Suprapubic skin (tissue), 4 donors: ENCODE measurements around the gene GPAM.

Experiments used
- CTCF ChIP-seq, 2 donors: fragments of 200-600 bp in 1 of 2; fragments of 450-650 bp in 1 of 2; sonication (generic) in 1 of 2; IDR thresholded peaks; one replicate each; pipeline ENCODE4 v1.5.1; 2016 to 2019; ENCODE audit warnings: antibody characterized with exemption in 2 of 2, mild to moderate bottlenecking in 1 of 2, moderate library complexity in 1 of 2
- EP300 ChIP-seq: sonication (generic); formaldehyde crosslinking; IDR thresholded peaks from one replicate; pipeline ENCODE4 v1.6.1; 2017; ENCODE audit warnings: antibody characterized with exemption
- POLR2A ChIP-seq, 2 donors: fragments of 450-650 bp; IDR thresholded peaks; one replicate each; pipeline ENCODE4 v1.6.1; 2017; ENCODE audit warnings: antibody characterized with exemption in 2 of 2, mild to moderate bottlenecking in 2 of 2, moderate library complexity in 2 of 2
- POLR2AphosphoS5 ChIP-seq, 3 donors: sonication (generic); formaldehyde crosslinking; IDR thresholded peaks; one replicate each; pipeline ENCODE4 v1.6.1; 2017; ENCODE audit warnings: antibody characterized with exemption in 3 of 3

DNA sequence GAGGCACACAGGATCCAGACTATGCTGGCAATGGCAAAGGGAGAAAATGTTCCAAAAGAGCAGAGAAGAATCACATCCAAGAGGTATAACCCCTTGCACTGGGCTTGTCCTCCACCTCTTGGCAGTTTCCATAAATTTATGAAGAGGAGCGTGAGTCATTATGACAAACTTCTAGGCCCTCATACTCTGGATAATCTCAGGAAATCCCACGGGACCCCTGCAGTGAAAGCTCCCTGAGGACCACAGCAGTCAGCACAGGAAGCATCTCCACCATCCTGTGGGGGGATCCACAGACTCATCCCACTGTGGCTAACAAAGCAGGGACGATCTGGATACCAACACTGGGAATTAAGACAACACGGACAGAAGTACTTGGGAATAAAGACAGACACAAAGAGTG is 30.3 kb upstream of the GPAM start:
- TF ChIP-seq CTCF (IDR thresholded peaks at IDR 0.05) (no peak), EP300 (no peak), POLR2AphosphoS5 (IDR thresholded peaks at IDR 0.05) (no peak), POLR2A (IDR thresholded peaks at IDR 0.05) (no peak)
